ENCODE measurements around the gene SEMA4G.

Gene SEMA4G

DNA sequence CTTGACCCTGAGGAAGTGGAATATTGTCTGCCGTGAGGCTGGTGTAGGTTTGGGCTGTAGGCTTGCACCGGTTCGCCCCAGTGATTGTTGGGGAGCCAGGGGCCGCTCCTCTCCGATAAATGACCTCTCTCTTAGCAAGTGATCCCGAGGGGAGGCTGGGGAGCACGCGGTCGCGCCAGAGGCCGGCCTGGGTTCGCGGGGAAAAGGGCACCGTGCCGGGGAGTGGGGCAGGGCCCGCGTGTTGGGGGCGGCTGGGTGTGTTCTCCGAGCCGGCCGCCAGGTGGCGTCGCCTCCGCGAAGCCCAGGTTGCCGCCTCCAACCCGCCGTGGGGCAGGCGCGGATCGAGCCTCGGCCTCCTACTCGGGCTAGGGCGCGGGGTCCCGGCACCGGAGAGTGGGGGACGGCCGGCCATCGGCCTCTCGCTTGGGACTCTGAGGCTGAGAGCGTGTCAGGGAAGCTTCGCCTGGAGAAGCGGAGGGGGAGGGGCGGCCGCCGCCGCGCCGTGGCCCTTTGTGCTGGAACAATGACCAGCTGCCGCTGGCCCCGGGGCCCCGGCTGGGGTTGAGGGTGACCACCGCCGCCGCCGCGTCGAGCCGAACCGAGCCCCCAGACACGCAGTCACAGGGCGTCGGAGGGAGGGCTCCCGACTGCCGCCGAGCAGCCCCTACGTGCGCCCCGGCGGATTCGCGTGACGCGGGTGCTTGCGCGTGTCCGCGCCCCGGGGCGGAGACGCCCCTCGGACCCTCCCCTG is 29.9 kb downstream of the SEMA4G start:
- no peaks in the 10 kb centered on the region for H4K20me1 ChIP-seq (ENCODE audit: low read depth, low read length)
- peak overlapping the region; percentile 46 for H2AFZ ChIP-seq (ENCODE audit: low read depth, low read length, severe bottlenecking)
- peak overlapping the region; percentile 79 for H3K4me3 ChIP-seq (ENCODE audit: insufficient read depth, low read length, poor library complexity, severe bottlenecking)
- H3K9me3 ChIP-seq (ENCODE audit: insufficient read depth, low read length) = no peaks in the 10 kb centered on the region
- peaks cover 36% of the 10 kb centered on the region for H3F3A ChIP-seq (ENCODE audit: insufficient read depth)
- peak overlapping the region; percentile 75 for H3K27ac ChIP-seq (ENCODE audit: low read depth, low read length)
- H3K79me2 ChIP-seq (ENCODE audit: insufficient read depth, low read length) = no peaks in the 10 kb centered on the region
- H3K27me3 ChIP-seq (ENCODE audit: low read length) = no peaks in the 10 kb centered on the region
- H3K4me2 ChIP-seq (ENCODE audit: low read depth, low read length, poor library complexity, severe bottlenecking) = peak overlapping the region; percentile 86
- TF ChIP-seq EZH2phosphoT487 (conservative IDR thresholded peaks at IDR 0.05; ENCODE audit: low read length) = no peak
- TF ChIP-seq, protein P1, sequence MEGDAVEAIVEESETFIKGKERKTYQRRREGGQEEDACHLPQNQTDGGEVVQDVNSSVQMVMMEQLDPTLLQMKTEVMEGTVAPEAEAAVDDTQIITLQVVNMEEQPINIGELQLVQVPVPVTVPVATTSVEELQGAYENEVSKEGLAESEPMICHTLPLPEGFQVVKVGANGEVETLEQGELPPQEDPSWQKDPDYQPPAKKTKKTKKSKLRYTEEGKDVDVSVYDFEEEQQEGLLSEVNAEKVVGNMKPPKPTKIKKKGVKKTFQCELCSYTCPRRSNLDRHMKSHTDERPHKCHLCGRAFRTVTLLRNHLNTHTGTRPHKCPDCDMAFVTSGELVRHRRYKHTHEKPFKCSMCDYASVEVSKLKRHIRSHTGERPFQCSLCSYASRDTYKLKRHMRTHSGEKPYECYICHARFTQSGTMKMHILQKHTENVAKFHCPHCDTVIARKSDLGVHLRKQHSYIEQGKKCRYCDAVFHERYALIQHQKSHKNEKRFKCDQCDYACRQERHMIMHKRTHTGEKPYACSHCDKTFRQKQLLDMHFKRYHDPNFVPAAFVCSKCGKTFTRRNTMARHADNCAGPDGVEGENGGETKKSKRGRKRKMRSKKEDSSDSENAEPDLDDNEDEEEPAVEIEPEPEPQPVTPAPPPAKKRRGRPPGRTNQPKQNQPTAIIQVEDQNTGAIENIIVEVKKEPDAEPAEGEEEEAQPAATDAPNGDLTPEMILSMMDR (IDR thresholded peaks at IDR 0.05; ENCODE audit: insufficient read depth, low read length, poor library complexity, severe bottlenecking) = peak; percentile 83
- H3K36me3 ChIP-seq (ENCODE audit: low read length) = no peaks in the 10 kb centered on the region
- no peaks in the 10 kb centered on the region for H3K9me2 ChIP-seq (replicated peaks; ENCODE audit: insufficient read depth, low read length)
- H3K9ac ChIP-seq (ENCODE audit: low read length) = peak overlapping the region; percentile 71

DNA sequence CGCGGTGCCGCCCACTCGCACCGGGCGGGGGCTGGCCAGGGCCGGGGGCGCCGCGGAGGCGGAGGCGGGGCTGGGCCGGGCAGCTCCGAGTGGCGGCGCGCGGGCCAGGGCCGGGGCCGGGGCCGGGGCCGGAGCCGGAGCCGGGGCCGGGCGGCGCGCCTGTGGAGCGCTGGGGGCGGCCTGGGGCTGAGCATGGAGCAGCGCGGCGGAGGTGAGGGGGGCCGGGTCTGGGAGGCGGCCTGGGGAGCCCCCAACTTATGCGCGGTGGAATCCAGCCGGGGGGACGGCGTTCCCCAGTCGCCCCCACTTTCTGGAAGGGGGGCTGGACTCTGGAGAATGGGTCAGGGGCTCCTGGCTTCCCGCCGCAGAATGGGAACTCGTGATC is 30.4 kb downstream of the SEMA4G start, which contains the start of gene LZTS2:
Gene LZTS2 (plus strand): TSS at position 67 of the 385 bp plus-strand sequence. CDS start 2,731 bp downstream, outside the sequence.
- H3K9me3 ChIP-seq (ENCODE audit: insufficient read depth, low read length) = no peaks in the 10 kb centered on the region
- H3K9ac ChIP-seq (ENCODE audit: low read length) = peak within 1 kb of the TSS; percentile 71
- H3K9me2 ChIP-seq (replicated peaks; ENCODE audit: insufficient read depth, low read length) = no peaks in the 10 kb centered on the region
- peaks cover 31% of the 10 kb centered on the region for H3F3A ChIP-seq (ENCODE audit: insufficient read depth)
- H3K27me3 ChIP-seq (ENCODE audit: low read length) = no peaks in the 10 kb centered on the region
- TF ChIP-seq, protein P1 (IDR thresholded peaks at IDR 0.05; ENCODE audit: insufficient read depth, low read length, poor library complexity, severe bottlenecking) = no peak
- no peak for TF ChIP-seq EZH2phosphoT487 (conservative IDR thresholded peaks at IDR 0.05; ENCODE audit: low read length)
- H3K79me2 ChIP-seq (ENCODE audit: insufficient read depth, low read length) = no peaks in the 10 kb centered on the region
- H3K36me3 ChIP-seq (ENCODE audit: low read length) = no peaks in the 10 kb centered on the region
- H4K20me1 ChIP-seq (ENCODE audit: low read depth, low read length) = no peaks in the 10 kb centered on the region
- H3K27ac ChIP-seq (ENCODE audit: low read depth, low read length) = peak within 1 kb of the TSS; percentile 75
- H2AFZ ChIP-seq (ENCODE audit: low read depth, low read length, severe bottlenecking) = peak within 1 kb of the TSS; percentile 46
- H3K4me2 ChIP-seq (ENCODE audit: low read depth, low read length, poor library complexity, severe bottlenecking) = peak within 1 kb of the TSS; percentile 86
- H3K4me3 ChIP-seq (ENCODE audit: insufficient read depth, low read length, poor library complexity, severe bottlenecking) = peak within 1 kb of the TSS; percentile 79

DNA sequence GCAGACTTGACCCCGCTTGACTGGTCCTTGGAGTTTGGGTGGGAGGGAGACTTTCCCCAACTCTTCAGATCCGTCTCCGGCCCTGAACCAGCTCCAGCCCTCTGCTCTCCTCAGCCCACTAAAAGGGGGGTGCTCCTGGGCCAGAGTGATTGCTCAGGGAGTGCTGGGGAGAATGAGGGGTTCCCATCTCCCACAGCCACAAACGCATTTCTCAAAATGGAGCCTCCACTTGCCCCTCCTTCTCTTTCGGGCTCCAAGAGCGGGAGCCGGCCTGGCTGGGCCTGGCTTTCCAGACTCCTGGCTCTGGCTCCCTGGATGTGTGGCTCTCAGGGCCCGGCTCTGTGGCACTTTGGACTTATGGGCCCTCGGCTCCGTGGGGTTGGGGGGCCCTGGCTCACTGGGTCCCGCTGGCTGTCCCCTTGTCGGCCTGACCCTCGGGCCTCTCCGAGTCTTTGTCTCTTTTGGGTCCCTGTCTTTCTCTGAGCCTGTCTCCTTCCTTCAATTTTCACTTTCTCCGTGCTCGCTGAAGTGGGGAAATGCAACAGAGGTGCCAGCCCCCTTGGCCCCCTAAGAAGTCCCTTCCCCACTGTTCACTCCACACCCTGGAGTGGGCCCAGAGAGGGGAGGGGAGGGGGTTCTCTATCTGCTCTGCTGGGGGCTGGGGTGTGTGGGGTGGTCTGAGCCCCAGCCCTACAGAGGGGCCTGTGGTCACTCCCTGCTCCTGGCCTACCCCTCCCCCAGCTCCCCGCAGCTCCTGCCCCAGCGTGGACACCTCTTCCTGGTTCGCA is 31.0 kb downstream of the SEMA4G start:
- Histone ChIP-seq H3K27ac (ENCODE audit: low read depth, low read length) (no peak overlapping the region), H3K79me2 (ENCODE audit: insufficient read depth, low read length) (no peaks in the 10 kb centered on the region), H3K9me3 (ENCODE audit: insufficient read depth, low read length) (no peaks in the 10 kb centered on the region), H3F3A (ENCODE audit: insufficient read depth) (peaks cover 25% of the 10 kb centered on the region), H3K4me3 (ENCODE audit: insufficient read depth, low read length, poor library complexity, severe bottlenecking) (no peak overlapping the region), H2AFZ (ENCODE audit: low read depth, low read length, severe bottlenecking) (no peak overlapping the region), H4K20me1 (ENCODE audit: low read depth, low read length) (no peaks in the 10 kb centered on the region), H3K36me3 (ENCODE audit: low read length) (no peaks in the 10 kb centered on the region), H3K27me3 (ENCODE audit: low read length) (no peaks in the 10 kb centered on the region), H3K9ac (ENCODE audit: low read length) (no peak overlapping the region), H3K9me2 (replicated peaks; ENCODE audit: insufficient read depth, low read length) (no peaks in the 10 kb centered on the region), H3K4me2 (ENCODE audit: low read depth, low read length, poor library complexity, severe bottlenecking) (no peak overlapping the region)
- TF ChIP-seq, protein P1 (IDR thresholded peaks at IDR 0.05; ENCODE audit: insufficient read depth, low read length, poor library complexity, severe bottlenecking) = no peak
- TF ChIP-seq EZH2phosphoT487 (conservative IDR thresholded peaks at IDR 0.05; ENCODE audit: low read length) = no peak
